Measurements from ENCODE around the gene SYNE2. TPM values are rescaled to one million over a fixed set of nuclear protein-coding genes. Genes with fewer than 3 reads are reported as not detected.

Gene SYNE2
- total RNA-seq, 1 donor from 2014 or later, result 518 TPM

DNA sequence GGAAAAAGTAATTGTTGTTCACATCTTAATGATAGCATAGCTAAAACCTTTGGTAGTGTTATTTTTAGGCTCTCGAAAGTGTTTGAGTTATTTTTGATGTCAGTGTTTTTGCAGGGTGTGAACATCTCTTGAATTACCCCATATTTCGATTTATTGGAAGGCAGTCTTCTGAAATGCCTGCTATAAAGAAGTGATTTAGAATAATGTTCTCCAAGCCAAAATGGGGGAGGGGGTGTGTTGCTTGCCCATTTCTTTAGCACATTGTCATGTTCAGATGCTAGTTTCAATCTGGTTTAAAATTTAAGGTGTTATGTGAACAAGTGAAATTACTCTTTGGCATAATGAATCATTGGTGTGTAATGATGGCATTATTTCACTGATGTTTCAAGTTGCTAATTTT is 110.6 kb downstream of the SYNE2 start:
- H3K36me3 ChIP-seq, result peaks cover 6 to 39% of the 10 kb centered on the region in 2 donors
- H3K9me3 ChIP-seq, result no peaks in the 10 kb centered on the region
- no peak for DNase-seq (ENCODE audit: low spot score in 2 of 2)
- TF ChIP-seq, protein P1, sequence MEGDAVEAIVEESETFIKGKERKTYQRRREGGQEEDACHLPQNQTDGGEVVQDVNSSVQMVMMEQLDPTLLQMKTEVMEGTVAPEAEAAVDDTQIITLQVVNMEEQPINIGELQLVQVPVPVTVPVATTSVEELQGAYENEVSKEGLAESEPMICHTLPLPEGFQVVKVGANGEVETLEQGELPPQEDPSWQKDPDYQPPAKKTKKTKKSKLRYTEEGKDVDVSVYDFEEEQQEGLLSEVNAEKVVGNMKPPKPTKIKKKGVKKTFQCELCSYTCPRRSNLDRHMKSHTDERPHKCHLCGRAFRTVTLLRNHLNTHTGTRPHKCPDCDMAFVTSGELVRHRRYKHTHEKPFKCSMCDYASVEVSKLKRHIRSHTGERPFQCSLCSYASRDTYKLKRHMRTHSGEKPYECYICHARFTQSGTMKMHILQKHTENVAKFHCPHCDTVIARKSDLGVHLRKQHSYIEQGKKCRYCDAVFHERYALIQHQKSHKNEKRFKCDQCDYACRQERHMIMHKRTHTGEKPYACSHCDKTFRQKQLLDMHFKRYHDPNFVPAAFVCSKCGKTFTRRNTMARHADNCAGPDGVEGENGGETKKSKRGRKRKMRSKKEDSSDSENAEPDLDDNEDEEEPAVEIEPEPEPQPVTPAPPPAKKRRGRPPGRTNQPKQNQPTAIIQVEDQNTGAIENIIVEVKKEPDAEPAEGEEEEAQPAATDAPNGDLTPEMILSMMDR (IDR thresholded peaks at IDR 0.05), result no peak
- no peak overlapping the region for H3K4me3 ChIP-seq
- H3K4me1 ChIP-seq, result no peaks in the 10 kb centered on the region
- no peak overlapping the region for H3K27ac ChIP-seq
- no peaks in the 10 kb centered on the region for H3K27me3 ChIP-seq
- intact Hi-C loops (cut with DNase I), result loop anchor here (10.0 kb wide), 1 partner anchor 159 kb away; no protein-coding TSS in a partner anchor

DNA sequence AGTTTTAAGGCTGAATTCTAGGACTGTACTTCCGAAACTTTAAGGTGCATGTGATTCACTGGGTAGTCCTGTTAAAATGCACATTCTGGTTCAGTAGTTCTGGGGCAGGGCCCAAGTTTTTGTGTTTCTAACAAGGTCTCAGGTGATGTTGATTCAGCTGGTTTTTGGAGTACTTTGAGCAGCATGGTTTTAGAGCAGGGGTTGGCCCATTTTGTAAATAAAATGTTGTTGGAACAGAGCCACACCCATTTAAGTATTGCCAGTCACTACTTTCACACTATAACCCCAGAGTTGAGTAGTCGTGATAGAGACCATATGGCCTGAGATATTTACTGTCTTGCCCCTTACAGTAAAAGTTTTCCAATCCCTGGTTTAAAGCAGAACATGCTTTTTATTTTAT is 111.3 kb downstream of the SYNE2 start:
- Histone ChIP-seq H3K27ac (no peak overlapping the region), H3K4me1 (no peaks in the 10 kb centered on the region), H3K36me3 (peaks cover 6 to 44% of the 10 kb centered on the region in 2 donors), H3K4me3 (no peak overlapping the region), H3K9me3 (no peaks in the 10 kb centered on the region), H3K27me3 (no peaks in the 10 kb centered on the region)
- no peak for DNase-seq (ENCODE audit: low spot score in 2 of 2)
- intact Hi-C loops (cut with DNase I), result loop anchor here (10.0 kb wide), 1 partner anchor 159 kb away; no protein-coding TSS in a partner anchor
- TF ChIP-seq, protein P1 (IDR thresholded peaks at IDR 0.05), result no peak

DNA sequence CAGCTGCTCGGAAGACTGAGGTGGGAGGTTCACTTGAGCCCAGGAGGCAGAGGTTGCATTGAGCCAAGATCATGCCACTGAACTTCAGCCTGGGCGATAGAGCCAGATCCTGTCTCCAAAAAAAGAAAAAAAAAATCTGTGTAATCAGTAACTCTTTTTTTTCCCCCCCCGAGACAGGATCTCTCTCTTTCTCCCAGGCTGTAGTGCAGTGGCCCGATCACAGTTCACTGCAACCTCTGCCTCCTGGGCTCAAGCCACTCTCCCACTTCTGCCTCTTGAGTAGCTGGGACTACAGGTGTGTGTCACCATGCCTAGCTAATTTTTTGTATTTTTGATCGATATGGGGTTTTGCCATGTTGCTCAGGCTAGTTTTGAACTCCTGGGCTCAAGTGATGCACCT is 113.6 kb downstream of the SYNE2 start:
- intact Hi-C loops (cut with DNase I), result loop anchor here (10.0 kb wide), 1 partner anchor 162 kb away; no protein-coding TSS in a partner anchor
- peaks cover 6 to 53% of the 10 kb centered on the region in 2 donors for H3K36me3 ChIP-seq
- H3K9me3 ChIP-seq, result no peaks in the 10 kb centered on the region
- no peaks in the 10 kb centered on the region for H3K4me1 ChIP-seq
- TF ChIP-seq, protein P1 (IDR thresholded peaks at IDR 0.05), result no peak
- no peak for DNase-seq (ENCODE audit: low spot score in 2 of 2)
- H3K4me3 ChIP-seq, result no peak overlapping the region
- H3K27me3 ChIP-seq, result no peaks in the 10 kb centered on the region
- no peak overlapping the region for H3K27ac ChIP-seq

DNA sequence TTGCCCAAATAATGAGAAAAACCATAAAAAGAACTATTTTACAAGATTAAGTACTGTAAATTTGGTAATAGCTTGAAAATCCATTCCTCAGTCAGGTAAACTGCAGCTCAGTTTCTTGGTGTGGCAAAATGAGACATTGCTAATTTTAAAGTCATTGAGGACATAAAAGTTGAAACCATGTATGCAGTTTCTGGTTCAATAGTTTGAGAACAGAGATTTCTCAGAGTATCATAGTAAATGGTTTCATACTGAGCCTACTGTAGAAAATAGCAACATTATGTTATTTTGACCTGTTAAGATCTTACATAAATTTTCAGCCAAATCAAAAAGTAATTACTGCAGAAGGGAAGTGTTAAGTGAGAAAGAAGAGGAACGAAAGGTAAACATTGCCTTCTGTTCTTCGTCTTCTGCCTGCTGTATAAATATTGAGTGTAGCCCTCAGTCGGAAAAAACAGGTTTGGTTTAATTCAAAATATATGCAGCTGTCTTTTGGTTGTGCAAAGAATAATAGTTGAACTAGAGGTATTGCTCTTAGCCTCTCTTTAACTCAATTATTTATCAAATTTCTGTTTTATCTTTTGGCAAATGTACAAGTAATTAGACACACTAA is 119.6 kb downstream of the SYNE2 start:
- no peaks in the 10 kb centered on the region for H3K9me3 ChIP-seq
- H3K36me3 ChIP-seq, result peaks cover 16 to 45% of the 10 kb centered on the region in 2 donors
- no peak overlapping the region for H3K27ac ChIP-seq
- H3K4me1 ChIP-seq, result no peaks in the 10 kb centered on the region
- DNase-seq (ENCODE audit: low spot score in 2 of 2), result no peak
- intact Hi-C loops (cut with DNase I), result no loop called here
- no peak overlapping the region for H3K4me3 ChIP-seq
- no peaks in the 10 kb centered on the region for H3K27me3 ChIP-seq
- TF ChIP-seq, protein P1 (IDR thresholded peaks at IDR 0.05), result no peak

DNA sequence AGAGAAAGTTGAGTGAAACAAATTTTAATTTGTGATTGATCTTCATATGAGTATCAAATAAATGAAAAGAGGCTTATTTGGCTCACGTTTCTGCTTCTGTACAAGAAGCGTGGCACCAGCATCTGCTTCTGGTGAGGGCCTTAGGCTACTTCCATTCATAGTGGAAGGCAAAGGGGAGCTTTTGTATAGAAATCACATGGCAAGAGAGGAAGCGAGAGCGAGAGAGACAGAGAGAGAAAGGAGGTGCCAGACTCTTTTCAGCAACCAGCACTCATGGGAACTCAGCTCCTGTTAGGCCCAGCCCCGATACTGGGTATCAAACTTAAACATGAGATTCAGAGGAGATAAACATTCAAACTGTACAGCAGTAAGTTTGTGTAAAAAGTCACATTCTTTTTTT is 121.4 kb downstream of the SYNE2 start:
- no peaks in the 10 kb centered on the region for H3K27me3 ChIP-seq
- no peaks in the 10 kb centered on the region for H3K4me1 ChIP-seq
- TF ChIP-seq, protein P1 (IDR thresholded peaks at IDR 0.05), result no peak
- H3K4me3 ChIP-seq, result no peak overlapping the region
- peaks cover 23 to 45% of the 10 kb centered on the region in 2 donors for H3K36me3 ChIP-seq
- intact Hi-C loops (cut with DNase I), result no loop called here
- no peak for DNase-seq (ENCODE audit: low spot score in 2 of 2)
- no peaks in the 10 kb centered on the region for H3K9me3 ChIP-seq
- H3K27ac ChIP-seq, result no peak overlapping the region

Measured in ascending aorta (tissue), 2 donors.